Spleen (tissue), 7 donors: ENCODE data around the gene FLNB.

Experiments
- CTCF ChIP-seq, 11 experiments: fragments of 200-600 bp in 7 of 11; fragments of 450-650 bp in 4 of 11; sonication (generic) in 4 of 11; IDR thresholded peaks in 8 of 11; conservative IDR thresholded peaks in 3 of 11; 1 replicate in 7 of 11; 2 replicates in 4 of 11; pipeline versions ENCODE4 v1.4.0 to v1.8.0; 2016 to 2021; ENCODE audit warnings: antibody characterized with exemption in 11 of 11, inconsistent platforms in 4 of 11, mild to moderate bottlenecking in 1 of 11
- POLR2A ChIP-seq, 3 donors: fragments of 450-650 bp; IDR thresholded peaks; one replicate each; pipeline ENCODE4 v1.5.1; 2017; ENCODE audit warnings: antibody characterized with exemption in 3 of 3, mild to moderate bottlenecking in 1 of 3
- donor health status: DM: no; HTN: no; CAD: no; lungs with moderate emphysema.
- donor health status: DM: no; HTN: no; CAD: no.
- donor health status: DM: no; HTN: no; CAD: no.

DNA sequence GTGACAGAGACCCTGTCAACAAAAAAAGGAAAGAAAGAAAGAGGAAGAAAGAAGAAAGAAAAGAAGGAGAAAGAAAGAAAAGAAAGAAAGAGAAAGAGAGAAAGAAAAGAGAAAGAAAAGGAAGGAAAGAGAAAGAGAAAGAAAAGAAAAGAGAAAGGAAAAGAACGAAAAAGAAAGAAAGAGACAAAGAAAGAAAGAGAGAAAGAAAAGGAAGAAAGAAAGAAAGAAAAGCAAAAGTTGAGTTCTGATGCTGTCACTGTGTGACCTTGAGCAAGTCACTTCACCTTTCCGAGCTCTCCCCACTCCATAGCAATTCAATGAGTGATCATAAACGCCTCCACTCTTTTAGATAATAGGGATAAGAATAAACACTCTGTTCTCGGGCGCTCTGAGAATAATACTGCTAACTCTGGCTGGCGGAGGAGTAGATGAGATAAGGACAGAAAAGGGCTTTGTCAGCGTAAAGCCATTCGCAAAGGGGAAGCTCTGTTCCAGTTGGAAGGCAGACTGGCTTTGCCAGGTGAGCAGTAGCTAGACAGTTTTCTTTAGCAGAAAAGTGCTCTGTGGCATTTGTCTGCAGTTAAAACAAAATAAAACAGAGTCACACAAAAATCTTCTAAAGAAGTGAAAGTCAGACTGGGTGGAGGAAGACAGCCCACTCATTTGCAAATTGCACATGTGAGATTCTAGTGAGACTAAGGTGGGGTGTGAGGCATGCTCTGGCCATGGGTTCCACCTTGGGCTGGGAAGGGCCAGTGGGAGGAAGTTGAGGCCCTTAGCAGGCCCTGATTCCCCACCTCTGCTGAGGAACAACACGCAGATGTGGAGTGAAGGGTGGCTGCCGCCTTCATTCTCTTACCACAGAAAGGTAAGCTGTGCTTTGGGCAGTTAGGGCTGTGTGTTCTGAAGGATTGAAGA lies 9.6 kb upstream of the FLNB start:
- TF ChIP-seq POLR2A (IDR thresholded peaks at IDR 0.05): no peak
- no peak for TF ChIP-seq CTCF (IDR thresholded peaks at IDR 0.05 in 8 of 11, conservative IDR thresholded peaks at IDR 0.05 in 3 of 11)
